Measurements from ENCODE around the gene TUBB2B.
A peak's percentile ranks its signal among the peaks of the same experiment; 100 is the strongest.
"Not testable (repeated sequence)": the region's sequence is repeated elsewhere in the genome, so short reads cannot be mapped to it uniquely, and the experiment has no call there.

TUBB2B gene

GRCh38 chr6:3253597-3253961 lies 26.1 kb upstream of the TUBB2B start:
- no peak for DNase-seq

DNA sequence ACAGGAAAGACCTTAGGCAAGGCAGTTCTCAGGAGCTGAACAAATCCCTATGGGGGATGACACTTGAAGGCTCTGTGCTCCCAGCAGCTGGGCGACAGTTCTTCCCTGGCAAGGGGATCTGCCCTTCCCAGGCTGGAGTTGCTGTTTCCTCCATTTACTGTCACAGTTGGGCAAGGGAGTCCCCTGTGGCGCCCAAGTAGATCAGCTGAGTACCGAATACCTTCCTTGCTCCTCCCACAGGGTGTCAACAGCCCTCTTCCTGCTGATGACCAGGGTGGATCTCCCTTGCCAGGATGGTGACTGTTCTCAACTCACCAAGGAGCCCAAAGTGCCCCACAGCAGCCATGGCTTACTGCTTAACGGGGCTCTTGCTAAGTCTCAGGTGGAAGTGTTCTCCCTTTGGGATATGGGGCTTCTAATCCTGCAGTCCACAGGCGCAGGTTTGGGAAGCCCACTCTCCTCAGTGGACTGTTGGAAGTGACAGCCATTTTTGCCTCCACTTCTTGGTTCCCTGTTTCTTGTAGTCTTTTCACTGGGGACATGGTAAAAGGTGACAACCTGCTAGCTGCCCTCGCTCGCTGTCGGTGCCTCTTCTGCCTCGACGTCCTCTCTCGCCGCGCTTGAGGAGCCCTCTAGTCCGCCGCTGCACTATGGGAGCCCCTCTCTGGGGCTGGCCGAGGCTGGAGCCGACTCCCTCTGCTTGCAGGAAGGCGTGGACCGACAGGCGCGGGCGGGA lies 25.6 kb upstream of the TUBB2B start:
- DNase-seq = no peak

- no peak for DNase-seq
Measured at GRCh38 chr6:3252369-3252768, 24.9 kb upstream of the TUBB2B start.

- peak; percentile 85 for DNase-seq
Measured at GRCh38 chr6:3251462-3252314, 24.2 kb upstream of the TUBB2B start.

GRCh38 chr6:3250231-3250675 lies 22.8 kb upstream of the TUBB2B start:
- DNase-seq = no peak

GRCh38 chr6:3249821-3250220 lies 22.4 kb upstream of the TUBB2B start:
- DNase-seq = no peak

GRCh38 chr6:3247255-3248146 lies 20.0 kb upstream of the TUBB2B start:
- DNase-seq = no peak

DNA sequence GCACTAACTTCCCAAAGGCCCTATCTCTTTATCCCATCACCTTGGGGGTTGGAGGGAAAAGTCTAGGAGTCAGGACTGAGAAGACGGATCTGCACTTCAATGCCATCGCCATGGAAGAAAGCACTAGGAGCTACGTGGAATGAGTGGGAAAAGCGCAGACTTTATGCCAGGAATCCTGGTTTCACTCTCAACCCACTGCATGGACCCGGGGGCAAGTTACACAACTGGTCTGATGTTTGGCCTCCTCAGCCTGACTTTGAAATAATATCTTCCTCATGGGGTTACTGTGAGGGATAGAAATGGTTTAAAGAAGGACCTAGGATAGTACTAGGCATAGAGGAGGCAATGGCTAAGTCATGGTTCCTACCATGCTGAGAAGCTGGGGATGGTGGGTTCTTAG lies 17.8 kb upstream of the TUBB2B start:
- no peak for DNase-seq

- DNase-seq = not testable (repeated sequence)
Measured at GRCh38 chr6:3244832-3245161, 17.3 kb upstream of the TUBB2B start.

DNA sequence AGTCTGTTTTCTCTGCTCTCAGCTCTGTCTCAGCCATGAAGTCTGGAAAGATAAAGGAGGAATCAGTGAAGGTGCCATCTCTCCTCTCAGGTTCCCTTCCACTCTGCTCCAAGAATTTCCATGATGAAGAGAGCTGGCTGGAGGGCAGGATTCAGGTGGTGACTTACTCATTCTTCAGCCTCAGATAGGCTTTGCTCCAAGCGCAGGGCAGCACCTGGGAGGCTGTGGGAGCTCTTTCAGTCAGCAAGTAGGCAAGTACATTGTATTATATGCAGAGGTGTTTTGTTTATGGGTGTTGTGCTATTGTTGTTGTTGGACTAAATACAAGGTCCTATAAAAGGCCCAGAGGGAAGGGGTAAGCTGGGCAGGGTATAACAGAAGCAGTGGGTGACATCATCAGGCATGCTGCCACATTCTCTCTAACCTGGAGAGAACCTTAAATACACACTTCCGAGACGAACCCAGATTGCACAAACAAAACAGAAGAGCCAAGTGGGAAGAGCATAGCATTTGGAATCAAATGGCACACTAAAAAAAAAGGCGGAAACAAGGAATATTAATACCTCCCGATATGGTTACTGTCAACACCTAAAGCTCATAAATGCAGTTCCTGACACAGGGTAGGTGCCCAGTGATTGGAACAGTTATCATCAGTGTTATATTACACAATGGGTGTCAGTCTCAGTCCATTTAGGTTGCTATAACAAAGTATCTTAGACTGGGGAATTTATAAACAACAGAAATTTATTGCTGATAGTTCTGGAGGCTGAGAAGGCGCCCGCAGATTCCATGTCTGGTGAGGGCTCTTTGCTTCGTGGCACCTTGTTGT lies 16.8 kb upstream of the TUBB2B start:
- no peak for DNase-seq

GRCh38 chr6:3242768-3243167 lies 15.3 kb upstream of the TUBB2B start:
- DNase-seq = no peak

DNA sequence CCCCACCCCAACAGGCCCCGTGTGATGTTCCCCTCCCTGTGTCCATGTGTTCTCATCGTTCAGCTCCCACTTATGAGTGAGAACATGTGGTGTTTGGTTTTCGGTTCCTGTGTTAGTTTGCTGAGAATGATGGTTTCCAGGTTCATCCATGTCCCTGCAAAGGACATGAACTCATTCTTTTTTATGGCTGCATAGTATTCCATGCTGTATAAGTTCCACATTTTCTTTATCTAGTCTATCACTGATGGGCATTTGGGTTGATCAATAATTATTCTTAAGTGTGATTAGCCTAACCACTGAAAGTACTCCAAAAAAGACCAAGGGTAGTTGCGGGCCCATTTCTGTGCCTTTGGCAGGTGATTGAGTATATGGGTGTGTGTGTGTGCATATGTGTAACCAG lies 14.3 kb upstream of the TUBB2B start:
- not testable (repeated sequence) for DNase-seq

DNA sequence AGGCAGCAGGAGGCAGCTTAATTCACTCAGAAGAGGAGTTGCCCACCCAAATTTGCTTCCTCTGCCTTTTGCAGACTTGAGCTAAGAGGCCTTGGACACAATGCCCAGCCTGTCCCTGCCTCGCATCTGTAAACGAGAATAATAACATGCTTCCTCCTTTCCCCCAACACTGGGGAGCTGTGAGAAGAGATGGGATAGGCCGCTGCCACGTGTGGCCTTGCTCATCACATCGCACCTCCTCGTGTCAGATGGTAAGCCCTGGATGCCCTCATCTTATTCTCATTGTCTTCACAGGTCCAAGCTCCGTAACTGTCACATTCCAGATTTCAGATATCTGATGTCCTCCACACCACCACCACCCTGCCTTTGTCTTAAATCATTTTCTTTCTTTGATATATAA lies 13.1 kb upstream of the TUBB2B start:
- DNase-seq = no peak

DNA sequence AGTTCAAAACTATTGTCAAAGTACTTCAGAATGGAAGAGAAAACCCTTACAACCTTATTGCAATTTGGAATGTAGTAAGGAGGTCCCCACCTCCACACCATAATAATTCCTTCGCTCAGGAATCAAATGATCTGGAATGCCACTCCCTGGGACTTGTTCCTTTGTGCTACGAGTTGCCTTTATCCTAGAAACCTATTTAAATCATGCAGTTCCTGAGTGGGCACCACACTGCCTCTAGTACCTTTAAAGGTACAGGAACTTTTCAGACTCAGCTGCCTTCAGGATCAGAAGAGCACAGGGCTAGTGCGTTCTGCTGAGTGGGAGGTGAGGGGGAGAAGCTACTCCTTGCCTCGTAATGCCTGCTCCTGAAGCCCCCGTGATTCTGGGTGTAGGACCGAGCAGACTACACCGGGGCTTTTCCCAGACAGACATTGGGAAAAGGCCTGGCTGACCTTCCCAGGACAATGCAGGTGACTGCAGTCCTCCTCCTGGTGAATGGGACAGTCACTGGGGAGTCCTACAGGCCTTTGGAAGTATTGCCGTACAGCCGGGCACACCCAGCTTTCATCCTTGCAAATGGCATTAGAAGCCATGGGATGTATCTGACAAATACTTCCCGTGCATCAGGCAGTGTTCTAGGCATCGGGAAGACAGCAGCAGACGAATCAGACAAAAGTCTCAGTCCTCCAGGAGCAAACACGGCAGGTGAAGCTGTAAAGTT lies 11.8 kb upstream of the TUBB2B start:
- DNase-seq = no peak

DNA sequence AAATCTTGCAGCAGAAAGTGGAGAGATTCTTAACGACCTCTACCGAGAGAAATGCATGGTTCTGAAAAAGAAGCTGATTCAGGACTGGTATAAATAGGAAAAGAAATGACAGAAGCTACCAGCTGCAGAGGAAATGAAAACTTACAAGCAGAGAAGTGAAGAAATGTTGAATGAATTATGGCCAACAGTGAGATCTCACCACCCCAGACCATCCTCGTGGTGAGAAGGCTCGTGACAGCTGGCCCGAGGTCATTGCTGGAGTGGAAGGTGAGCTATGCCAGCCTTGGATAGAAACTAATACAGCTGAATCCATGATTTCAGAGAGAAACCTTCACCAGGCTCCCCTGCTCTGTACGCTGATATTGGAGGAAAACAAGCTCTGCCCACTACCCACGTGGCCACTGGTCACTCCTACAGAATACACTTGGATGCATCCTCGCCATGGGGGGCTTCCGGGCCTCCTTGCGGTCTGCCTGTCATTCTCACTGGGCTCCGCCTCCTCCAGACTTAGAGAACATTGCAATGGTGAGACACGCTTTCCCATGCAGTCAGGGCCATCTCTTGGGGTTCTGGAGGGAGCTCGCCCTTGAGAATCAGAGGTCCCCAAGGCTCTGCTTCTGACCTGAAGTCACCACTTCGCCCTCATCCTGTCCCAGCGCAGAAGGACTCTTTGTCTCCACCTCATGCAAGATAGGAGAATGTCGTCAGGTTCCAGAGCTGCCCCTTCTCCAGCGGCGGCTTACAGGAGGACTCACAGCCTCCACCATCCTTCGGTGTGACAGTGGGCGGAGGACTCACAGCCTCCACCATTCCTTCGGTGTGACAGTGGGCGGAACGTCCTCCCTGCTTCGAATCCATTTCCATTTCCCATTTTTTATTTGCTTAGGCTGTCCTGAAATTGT lies 10.6 kb upstream of the TUBB2B start:
- DNase-seq = no peak

GRCh38 chr6:3236005-3236404 lies 8.6 kb upstream of the TUBB2B start:
- DNase-seq = no peak

- no peak for DNase-seq
Measured at GRCh38 chr6:3235486-3235885, 8.0 kb upstream of the TUBB2B start.

DNA sequence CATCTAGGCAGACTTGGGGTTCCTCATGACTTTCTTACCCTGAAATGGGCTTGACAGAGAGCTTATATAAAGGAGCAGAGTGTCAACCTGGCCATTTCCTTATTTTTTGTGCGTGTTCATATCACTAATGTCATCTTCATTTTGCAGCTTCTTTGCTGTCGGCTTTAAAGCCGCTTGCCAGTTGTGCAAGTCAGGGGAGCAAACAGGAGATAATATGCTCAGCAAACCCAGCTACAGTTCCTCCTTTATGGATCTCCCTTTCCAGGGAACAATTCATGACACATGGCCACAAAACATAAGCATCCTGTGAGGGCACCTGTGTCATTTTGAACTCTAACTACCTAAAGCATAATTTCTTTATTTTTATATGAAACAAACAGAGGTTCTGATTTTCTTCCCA lies 6.5 kb upstream of the TUBB2B start:
- DNase-seq = no peak

GRCh38 chr6:3233321-3233720 lies 5.9 kb upstream of the TUBB2B start:
- DNase-seq = no peak

Measured in CD4-positive, alpha-beta T cell treated with Interleukin-10 for 1 hour (primary cell).